IPS DF 4.7 (cell line): ENCODE measurements around the gene TNRC18.

ENCODE experiments used
- DNase-seq: peaks from one replicate; pipeline ENCODE4 v3.0.0-alpha.2; 2013; ENCODE audit warnings: low spot score; ENCODE audit errors: extremely low read depth

TNRC18 gene

DNA sequence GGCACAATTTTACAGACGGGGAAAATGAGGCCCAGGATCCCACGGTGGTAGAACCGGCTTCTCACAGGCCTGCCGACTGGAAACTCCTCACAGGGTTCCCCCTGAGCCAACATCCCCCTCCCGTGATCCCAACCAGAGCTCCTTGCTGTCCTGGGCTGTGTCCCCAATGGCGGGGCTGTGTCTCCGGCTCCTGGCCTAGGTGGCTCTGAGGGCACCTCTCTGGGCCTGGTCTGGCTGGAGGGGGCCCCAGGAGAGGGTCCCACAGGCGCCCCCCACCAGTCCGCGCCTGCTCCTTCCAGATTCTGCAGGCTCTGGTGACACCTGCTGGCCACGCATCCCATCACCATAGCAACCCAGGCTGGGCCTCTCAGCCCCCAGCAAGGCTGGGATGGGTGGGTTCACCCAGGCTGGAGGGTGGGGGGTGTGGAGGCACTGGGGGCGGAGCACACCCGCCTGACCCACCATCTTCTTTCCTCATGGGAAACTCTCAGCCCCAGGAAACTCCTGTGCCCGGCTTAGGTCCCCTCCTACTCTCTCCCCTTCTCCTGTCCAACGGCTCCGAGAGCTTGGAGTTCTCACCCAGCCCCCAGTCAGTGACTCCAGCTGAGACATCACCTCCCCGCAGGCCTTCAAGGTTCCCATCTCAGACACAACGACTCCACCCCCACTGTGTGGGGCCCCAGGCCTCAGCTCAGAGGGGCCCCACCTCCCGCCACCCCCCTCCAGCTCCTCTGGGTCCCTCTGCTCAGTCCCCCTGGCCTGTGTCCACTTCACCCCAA is 27.1 kb upstream of the TNRC18 start:
- DNase-seq, result no peak

DNA sequence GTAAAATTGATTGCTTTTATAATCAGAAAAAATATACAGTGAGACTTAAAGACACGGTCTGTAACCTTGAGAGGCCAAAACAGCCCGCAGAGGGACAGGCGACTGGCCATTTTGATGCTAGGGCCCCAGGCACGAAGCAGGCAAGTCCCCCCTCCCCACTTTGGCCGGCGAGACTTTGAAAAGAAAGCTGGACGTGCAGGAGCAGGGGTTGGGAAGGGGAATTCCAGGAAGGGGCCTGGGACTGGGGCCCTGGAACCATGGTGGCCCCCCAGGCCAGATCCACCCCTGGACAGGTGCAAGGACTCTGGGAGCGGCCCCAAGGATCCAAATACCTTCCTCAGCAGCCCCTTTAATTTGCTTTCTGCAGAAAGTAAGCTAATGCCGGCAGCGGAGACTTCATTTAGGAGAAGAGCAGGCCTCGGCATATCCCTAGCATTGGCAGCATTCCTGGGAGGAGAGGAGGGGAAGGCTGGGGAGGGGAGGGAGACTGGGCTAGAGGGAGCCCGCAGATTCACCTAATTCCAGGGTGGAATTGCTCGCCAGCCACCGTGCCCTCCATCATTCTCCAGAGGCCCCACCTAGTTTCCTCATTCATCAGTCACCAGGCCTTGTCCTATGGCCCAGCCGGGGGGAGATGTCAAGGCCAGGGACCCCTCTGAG is 24.9 kb upstream of the TNRC18 start:
- no peak for DNase-seq

- DNase-seq, result no peak
These were observed 22.5 kb upstream of the TNRC18 start for GRCh38 chr7:5445981-5446594.

DNA sequence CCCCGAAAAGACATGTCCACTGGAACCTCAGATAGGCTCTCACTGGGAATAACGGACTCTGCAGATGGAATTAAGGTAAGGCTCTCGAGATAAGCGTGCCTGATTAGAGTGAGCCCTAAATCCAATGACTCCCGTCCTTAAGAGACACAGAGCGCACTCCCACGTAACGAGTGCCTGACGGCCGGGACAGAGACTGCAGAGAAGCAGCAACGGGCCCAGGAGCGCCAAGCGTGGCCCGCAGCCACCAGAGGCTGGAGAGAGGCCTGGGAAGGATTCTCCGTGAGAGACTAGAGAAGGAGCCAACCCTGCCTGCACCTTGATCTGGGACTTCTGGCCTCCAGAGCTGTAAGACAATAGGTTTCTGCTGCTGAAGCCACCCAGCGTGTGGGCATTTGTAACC is 20.0 kb upstream of the TNRC18 start:
- no peak for DNase-seq

GRCh38 chr7:5442757-5443305 is 19.2 kb upstream of the TNRC18 start:
- DNase-seq, result no peak

DNA sequence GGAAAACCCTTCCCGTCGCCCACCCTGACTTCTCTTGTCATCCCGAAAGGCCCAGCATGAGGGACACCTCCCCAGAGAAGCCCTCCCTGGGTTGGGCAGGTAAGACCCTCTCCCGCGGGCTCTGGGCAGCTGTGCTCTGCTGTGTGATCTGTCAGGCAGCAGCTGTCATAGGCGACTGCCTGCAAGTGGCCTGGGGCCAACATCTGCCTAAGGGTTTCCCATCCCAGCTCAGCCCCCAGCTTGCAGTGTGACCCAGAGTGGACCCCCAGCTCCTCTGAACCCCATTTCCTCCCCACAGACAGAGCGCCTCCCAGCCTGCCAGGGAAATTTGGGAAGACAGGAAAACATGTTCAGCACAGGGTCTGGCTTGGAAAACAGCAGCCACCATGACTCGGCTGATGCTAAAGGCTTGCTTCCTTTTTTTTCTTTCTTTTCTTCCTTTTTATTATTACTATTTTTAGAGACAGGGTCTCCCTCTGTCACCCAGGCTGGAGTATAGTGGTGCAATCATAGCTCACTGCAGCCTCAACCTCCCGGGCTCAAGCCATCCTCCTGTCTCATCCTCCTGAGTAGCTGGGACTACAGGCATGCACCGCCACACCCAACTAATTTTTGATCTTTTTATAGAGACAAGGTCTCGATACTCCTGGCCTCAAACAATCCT is 18.3 kb upstream of the TNRC18 start:
- no peak for DNase-seq

GRCh38 chr7:5439572-5440496 is 16.2 kb upstream of the TNRC18 start:
- DNase-seq, result no peak

- DNase-seq, result no peak
These were observed 15.6 kb upstream of the TNRC18 start for GRCh38 chr7:5439209-5439571.

DNA sequence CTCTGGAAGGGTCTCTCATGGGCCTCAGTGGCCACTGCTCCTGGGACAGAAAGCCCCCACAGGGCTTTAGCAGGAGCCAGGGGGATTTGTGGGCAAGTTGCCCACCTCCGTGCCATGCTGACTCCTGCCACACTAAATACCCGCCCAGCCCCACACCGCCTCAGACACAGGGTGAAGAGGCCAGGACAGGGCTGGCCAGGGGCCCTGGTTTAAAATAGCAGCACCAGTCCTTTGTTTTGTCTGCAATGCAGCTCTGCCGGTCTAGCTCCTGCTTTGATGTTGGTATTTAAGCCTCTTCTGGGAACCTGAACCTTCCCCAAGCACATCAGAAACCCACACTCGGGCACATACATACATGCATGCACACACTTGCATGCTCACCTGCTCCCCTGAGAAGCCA is 14.4 kb upstream of the TNRC18 start:
- no peak for DNase-seq

DNA sequence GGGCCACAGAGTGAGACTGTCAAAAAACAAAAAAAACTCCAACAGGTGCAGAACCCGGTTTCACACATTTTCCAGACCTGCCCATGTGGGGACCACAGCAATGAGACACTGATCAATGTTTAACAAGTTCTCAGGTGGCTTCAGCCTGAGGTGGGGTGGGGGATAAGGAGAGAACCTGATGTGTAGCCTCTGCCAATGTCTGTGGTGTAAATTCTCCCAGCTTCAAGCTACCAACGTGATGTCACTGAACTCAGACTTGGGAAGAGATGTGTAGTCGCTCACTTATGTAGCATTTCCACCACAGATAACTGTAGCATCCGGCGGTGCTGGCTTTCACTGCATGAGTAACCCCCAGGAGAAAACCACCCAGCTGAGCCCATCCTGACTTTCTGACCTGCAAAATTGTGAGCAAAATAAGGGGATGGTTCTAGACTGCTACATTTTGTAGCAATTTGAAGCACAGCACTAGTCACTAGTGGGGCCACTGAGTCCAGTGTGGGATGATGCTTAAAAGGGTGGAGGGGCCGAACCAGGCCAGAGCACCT is 13.8 kb upstream of the TNRC18 start:
- no peak for DNase-seq

- DNase-seq, result no peak
These were observed 12.5 kb upstream of the TNRC18 start for GRCh38 chr7:5436003-5436678.

DNA sequence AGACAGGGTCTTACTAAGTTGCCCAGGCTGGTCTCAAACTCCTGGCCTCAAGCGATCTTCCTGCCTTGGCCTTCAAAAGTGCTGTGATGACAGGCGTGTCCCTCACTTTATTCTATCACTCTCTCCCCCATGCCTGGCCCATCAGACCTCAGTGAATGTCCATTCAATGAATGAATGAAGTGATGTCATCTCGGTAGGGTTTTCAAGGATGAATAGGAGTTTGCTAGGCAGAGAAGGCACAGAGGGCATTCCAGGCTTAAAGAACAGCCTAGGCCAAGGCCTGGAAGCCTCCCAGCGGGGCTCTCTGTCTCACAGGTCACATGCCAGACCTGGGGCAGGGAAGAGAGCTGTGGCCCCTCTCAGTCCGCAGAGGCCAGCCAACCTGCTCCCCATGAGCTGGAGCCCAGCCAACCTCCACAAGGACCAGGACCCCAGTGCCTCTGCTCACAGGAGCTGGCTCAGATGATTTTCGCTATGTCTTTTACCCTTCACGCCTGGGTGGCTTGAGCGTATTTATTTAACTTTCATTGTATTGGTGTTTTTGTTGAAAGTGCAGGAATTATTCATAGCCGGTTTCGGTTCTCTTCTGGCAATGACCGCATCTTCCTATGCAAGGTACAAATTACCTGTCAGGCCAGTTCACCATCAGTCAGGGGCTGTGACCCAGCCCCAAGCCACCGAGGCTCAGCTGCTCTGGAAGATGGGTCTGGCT is 11.8 kb upstream of the TNRC18 start:
- no peak for DNase-seq

GRCh38 chr7:5433181-5433580 is 9.5 kb upstream of the TNRC18 start:
- no peak for DNase-seq

- DNase-seq, result no peak
These were observed 9.1 kb upstream of the TNRC18 start for GRCh38 chr7:5432691-5433090.

- no peak for DNase-seq
These were observed 8.0 kb upstream of the TNRC18 start for GRCh38 chr7:5431560-5432015.

GRCh38 chr7:5430612-5430947 is 6.9 kb upstream of the TNRC18 start:
- no peak for DNase-seq

DNA sequence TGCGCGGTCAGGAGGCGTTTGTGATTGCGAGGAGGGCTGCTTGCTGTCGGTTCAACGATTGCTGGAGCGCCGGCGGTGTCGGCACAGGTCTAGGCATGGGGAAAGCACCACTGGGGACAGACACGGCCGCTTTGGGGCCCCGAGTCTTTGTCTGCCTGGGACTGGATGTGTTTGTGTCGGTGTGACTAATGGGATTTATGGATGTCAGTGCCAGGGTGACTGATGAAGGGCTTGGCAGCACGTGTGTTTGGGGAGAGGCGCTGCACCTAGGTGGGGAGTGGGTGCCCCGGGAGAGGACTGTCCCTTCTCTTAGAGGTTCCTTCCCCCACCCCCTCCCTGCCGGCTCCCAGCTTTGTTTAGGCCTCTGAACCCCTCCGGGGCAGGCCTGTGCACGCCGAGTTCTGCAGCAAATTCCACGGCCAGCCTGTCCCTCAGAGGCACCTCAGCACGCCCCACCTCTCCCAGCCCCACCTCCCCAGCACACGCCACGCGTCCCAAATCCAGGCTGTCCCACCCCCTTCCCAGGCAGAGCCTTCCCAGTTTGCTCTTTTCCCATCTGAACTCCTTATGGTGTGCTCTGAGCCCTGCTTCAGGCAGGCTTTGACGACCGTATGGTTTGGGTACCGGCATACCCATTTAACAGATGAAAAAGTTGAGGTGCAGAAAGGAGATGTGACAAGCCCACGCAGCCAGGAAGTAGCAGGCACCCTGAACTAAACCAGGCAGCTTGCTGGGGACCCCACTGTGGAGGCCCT is 6.4 kb upstream of the TNRC18 start:
- DNase-seq, result no peak

- no peak for DNase-seq
These were observed 5.7 kb upstream of the TNRC18 start for GRCh38 chr7:5429253-5429856.
